Vagina (tissue), 2 donors: ENCODE results near the gene UBE2O.

Experiments
- POLR2AphosphoS5 ChIP-seq, 2 donors: sonication (generic); formaldehyde crosslinking; IDR thresholded peaks; one replicate each; pipeline ENCODE4 v1.9.0; 2017; ENCODE audit warnings: antibody characterized with exemption in 2 of 2, mild to moderate bottlenecking in 2 of 2, low read depth in 1 of 2; ENCODE audit not compliant: insufficient read depth in 1 of 2
- TF ChIP-seq, protein P1 (sequence below), 3 experiments: fragments of 450-650 bp in 2 of 3; fragments of 200-600 bp in 1 of 3; sonication (generic) in 1 of 3; IDR thresholded peaks; one replicate each; pipeline ENCODE4 v1.5.1; 2017 to 2019; ENCODE audit warnings: antibody characterized with exemption in 3 of 3, mild to moderate bottlenecking in 2 of 3, moderate library complexity in 2 of 3

DNA sequence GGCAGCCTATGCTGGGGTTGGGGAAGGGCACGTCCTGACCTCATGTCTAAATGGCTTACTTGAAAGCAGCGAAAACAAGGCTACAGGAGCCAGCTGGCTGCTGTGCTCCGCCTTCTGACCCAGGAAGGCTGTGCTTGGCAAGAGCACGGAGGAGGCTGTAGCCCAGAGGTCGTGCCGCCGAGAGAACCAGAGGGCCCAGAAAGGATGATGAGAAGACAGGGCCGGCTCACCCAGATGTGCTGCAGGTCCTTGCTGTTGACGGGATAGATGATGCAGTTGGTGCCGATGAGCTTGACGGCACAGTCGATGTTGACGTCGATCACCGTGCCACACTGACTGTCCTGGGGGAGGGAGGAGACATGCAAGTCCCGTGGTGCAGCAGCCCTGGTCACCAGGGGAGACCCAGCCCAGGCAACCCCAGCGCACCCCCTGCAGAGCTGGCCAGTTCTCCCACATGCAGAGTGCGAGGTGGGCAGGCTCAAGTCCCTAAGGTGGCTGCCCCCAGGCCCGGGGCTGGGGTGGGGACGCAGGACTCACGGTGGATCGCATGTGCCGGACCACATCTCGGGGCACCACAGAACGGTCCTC is 47.9 kb downstream of the UBE2O start:
- TF ChIP-seq, protein P1, sequence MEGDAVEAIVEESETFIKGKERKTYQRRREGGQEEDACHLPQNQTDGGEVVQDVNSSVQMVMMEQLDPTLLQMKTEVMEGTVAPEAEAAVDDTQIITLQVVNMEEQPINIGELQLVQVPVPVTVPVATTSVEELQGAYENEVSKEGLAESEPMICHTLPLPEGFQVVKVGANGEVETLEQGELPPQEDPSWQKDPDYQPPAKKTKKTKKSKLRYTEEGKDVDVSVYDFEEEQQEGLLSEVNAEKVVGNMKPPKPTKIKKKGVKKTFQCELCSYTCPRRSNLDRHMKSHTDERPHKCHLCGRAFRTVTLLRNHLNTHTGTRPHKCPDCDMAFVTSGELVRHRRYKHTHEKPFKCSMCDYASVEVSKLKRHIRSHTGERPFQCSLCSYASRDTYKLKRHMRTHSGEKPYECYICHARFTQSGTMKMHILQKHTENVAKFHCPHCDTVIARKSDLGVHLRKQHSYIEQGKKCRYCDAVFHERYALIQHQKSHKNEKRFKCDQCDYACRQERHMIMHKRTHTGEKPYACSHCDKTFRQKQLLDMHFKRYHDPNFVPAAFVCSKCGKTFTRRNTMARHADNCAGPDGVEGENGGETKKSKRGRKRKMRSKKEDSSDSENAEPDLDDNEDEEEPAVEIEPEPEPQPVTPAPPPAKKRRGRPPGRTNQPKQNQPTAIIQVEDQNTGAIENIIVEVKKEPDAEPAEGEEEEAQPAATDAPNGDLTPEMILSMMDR (IDR thresholded peaks at IDR 0.05): no peak
- no peak for TF ChIP-seq POLR2AphosphoS5 (IDR thresholded peaks at IDR 0.05; ENCODE audit: insufficient read depth in 1 of 2, low read depth in 1 of 2)
